K562 (cell line): ENCODE measurements around the gene NHS. TPM values are rescaled to one million over a fixed set of nuclear protein-coding genes. Genes with fewer than 3 reads are reported as not detected.

Experiments used
- ATAC-seq: fragments of 200-7000 bp; cut with Tn5 transposase; 3 replicates; pipeline ENCODE4 v1.9.1; 2020; ENCODE audit warnings: moderate library complexity
- BruUV-seq: library from RNA; stranded (reverse); fragments of 400-500 nt; replicated peaks from 2 replicates; lab custom pipeline; 2021; lab: Mats Ljungman, UMichigan
- CTCF ChIA-PET: fragments of 300-600 bp; formaldehyde crosslinking; extraction: SDS; loops from one replicate; lab custom pipeline; 2021; ENCODE audit warnings: low intra/inter-chr PET ratio; lab: Yijun Ruan, JAX
- POLR2A ChIA-PET: fragments of 300-600, 350-650 bp; sonication (Branson Sonifier 250); formaldehyde crosslinking; extraction: SDS; loops from one replicate; lab custom pipeline; 2021; ENCODE audit warnings: antibody characterized with exemption, inconsistent platforms; lab: Yijun Ruan, JAX
- DNase-seq, 4 experiments: peaks; one replicate each; pipeline versions ENCODE4 v3.0.0 to v3.0.0-alpha.2; 2011 to 2018; ENCODE audit warnings: low spot score in 3 of 4, mixed read lengths in 3 of 4; ENCODE audit errors: extremely low read depth in 1 of 4
- FAIRE-seq: peaks from 2 replicates; lab custom pipeline; 2011; peaks lifted over from hg19 to GRCh38; lab: Jason Lieb, UNC
- H2AFZ ChIP-seq: 2 replicates; pipeline ENCODE4 v1.6.0; 2011; ENCODE audit warnings: low read depth, low read length, control low read depth, inconsistent platforms
- H3K27ac ChIP-seq: fragments of 200-600 bp; 3 replicates; pipeline ENCODE4 v1.8.0; 2011; ENCODE audit warnings: low read depth, mild to moderate bottlenecking, control low read depth, inconsistent platforms, low read length, moderate library complexity, mixed read lengths; ENCODE audit errors: extremely low read depth
- H3K27me3 ChIP-seq, 2 experiments: fragments of 300-600 bp in 1 of 2; 2 replicates in 1 of 2; 3 replicates in 1 of 2; pipeline versions ENCODE4 v1.6.0 to v1.8.0; 2011; ENCODE audit warnings: inconsistent platforms in 2 of 2, low read length in 2 of 2, mild to moderate bottlenecking in 1 of 2, mixed read lengths in 1 of 2, moderate library complexity in 1 of 2; ENCODE audit not compliant: control insufficient read depth in 2 of 2, insufficient read depth in 2 of 2
- H3K36me3 ChIP-seq: fragments of 300-600 bp; 3 replicates; pipeline ENCODE4 v1.8.0; 2011; ENCODE audit warnings: mild to moderate bottlenecking, low read length, inconsistent platforms; ENCODE audit not compliant: control insufficient read depth, insufficient read depth
- H3K4me1 ChIP-seq, 2 experiments: fragments of 200-600 bp in 1 of 2; replicated peaks in 1 of 2; 2 replicates in 1 of 2; 3 replicates in 1 of 2; pipeline versions ENCODE4 v1.5.1 to v1.8.0; 2011; ENCODE audit warnings: inconsistent platforms in 2 of 2, low read length in 2 of 2, mild to moderate bottlenecking in 1 of 2, mixed read lengths in 1 of 2, moderate library complexity in 1 of 2; ENCODE audit not compliant: control insufficient read depth in 2 of 2, insufficient read depth in 2 of 2
- H3K4me2 ChIP-seq: 2 replicates; pipeline ENCODE4 v1.6.1; 2011; ENCODE audit warnings: low read length, control low read depth, inconsistent platforms, mixed read lengths; ENCODE audit not compliant: insufficient read depth
- H3K4me3 ChIP-seq: fragments of 200-600 bp; sonication (generic), shearing (Covaris generic); 2 replicates; pipeline ENCODE4 v1.5.1; 2016; ENCODE audit warnings: control low read depth, inconsistent platforms
- H3K79me2 ChIP-seq: fragments of 200-600 bp; 3 replicates; pipeline ENCODE4 v1.8.0; 2011; ENCODE audit warnings: low read length, inconsistent platforms; ENCODE audit not compliant: control insufficient read depth, insufficient read depth
- H3K9ac ChIP-seq, 2 experiments: 2 replicates each; pipeline versions ENCODE4 v1.6.0 to v1.6.1; 2011; ENCODE audit warnings: low read depth in 2 of 2, low read length in 2 of 2, control low read depth in 1 of 2, inconsistent platforms in 1 of 2, mild to moderate bottlenecking in 1 of 2, mixed read lengths in 1 of 2; ENCODE audit not compliant: insufficient read depth in 1 of 2
- H3K9me1 ChIP-seq: one replicate; pipeline ENCODE4 v1.6.0; 2011; ENCODE audit warnings: inconsistent platforms, mild to moderate bottlenecking, low read length, moderate library complexity; ENCODE audit not compliant: control insufficient read depth, insufficient read depth
- H3K9me3 ChIP-seq: replicated peaks from 2 replicates; pipeline ENCODE4 v1.5.1; 2011; ENCODE audit warnings: low read depth, low read length, inconsistent platforms; ENCODE audit not compliant: control insufficient read depth, insufficient read depth
- H4K20me1 ChIP-seq: replicated peaks from 2 replicates; pipeline ENCODE4 v1.6.1; 2011; ENCODE audit warnings: low read length, inconsistent platforms, mixed read lengths; ENCODE audit not compliant: control insufficient read depth, insufficient read depth
- ARNT ChIP-seq, 2 experiments: fragments of 450-650 bp; IDR thresholded peaks; 2 replicates each; pipeline ENCODE4 v1.6.1; 2016; ENCODE audit warnings: mild to moderate bottlenecking in 1 of 2
- CBFA2T2 ChIP-seq: fragments of 450-650 bp; conservative IDR thresholded peaks from 2 replicates; pipeline ENCODE4 v1.6.1; 2017; ENCODE audit warnings: mild to moderate bottlenecking
- HDAC3 ChIP-seq: fragments of 450-650 bp; IDR thresholded peaks from 2 replicates; pipeline ENCODE4 v1.6.1; 2018; ENCODE audit warnings: borderline replicate concordance, mild to moderate bottlenecking, moderate library complexity; ENCODE audit not compliant: partially characterized antibody
- HIVEP1 ChIP-seq: fragments of 250-450 bp; sonication (Bioruptor Pico); IDR thresholded peaks from 2 replicates; pipeline ENCODE4 v1.4.0; 2020; ENCODE audit warnings: mild to moderate bottlenecking
- JUNB ChIP-seq: fragments of 450-650 bp; formaldehyde crosslinking; conservative IDR thresholded peaks from 2 replicates; pipeline ENCODE4 v1.4.0; 2020; ENCODE audit warnings: mild to moderate bottlenecking
- MCM5 ChIP-seq: fragments of 450-650 bp; IDR thresholded peaks from 2 replicates; pipeline ENCODE4 v1.6.1; 2016; ENCODE audit warnings: low read depth
- POLR2AphosphoS2 ChIP-seq: IDR thresholded peaks from 2 replicates; pipeline ENCODE4 v1.6.1; 2012; ENCODE audit warnings: low read length, improper control_type of control experiment
- ZNF124 ChIP-seq: sonication (generic); formaldehyde crosslinking; IDR thresholded peaks from 2 replicates; pipeline ENCODE4 v1.8.1; 2022; ENCODE audit warnings: missing genetic modification reagents
- WGBS: fragments of 100-300 bp; shearing (Covaris generic); methylation state at CpG from one replicate; pipeline ENCODE4 v1.1.6; 2016; ENCODE audit warnings: low coverage, mixed read lengths; ENCODE audit not compliant: insufficient coverage; ENCODE audit errors: missing lambda C conversion rate; 5-methylcytosine and 5-hydroxymethylcytosine counted together
- in situ Hi-C: fragments of 300-500 bp; cut with MboI; formaldehyde crosslinking; loops from 4 replicates; pipeline ENCODE4 v1.15.0; 2018; ENCODE audit warnings: inconsistent platforms, mixed read lengths
- intact Hi-C: fragments of 100-400 bp; cut with micrococcal nuclease; formaldehyde crosslinking; loops from 2 replicates; pipeline ENCODE4 v1.14.2; 2022
- polyA plus RNA-seq, 8 experiments: library from polyadenylated mRNA; depleted of rRNA in 4 of 8; stranded (reverse) in 5 of 8; unstranded in 3 of 8; fragments of >200 nt; fragmentation: Nextera tagmentation in 2 of 8; fragmentation: Illumina TruSeq in 1 of 8; extraction: Ambion mirVana in 2 of 8; extraction: Trizol in 1 of 8; gene quantifications; 2 replicates each; pipeline versions ENCODE4 v1.2.1 to v1.2.3, GENCODE V29; 2011 to 2014; ENCODE audit warnings: inconsistent platforms in 1 of 8, missing spikeins in 1 of 8
- total RNA-seq, 7 experiments: library from RNA; depleted of rRNA in 6 of 7; stranded (reverse); fragments of >200 nt in 6 of 7; fragmentation: Illumina TruSeq in 2 of 7; extraction: Trizol in 2 of 7; gene quantifications; 2 replicates each; pipeline versions ENCODE4 v1.2.1 to v1.2.3, GENCODE V29; 2011 to 2021; ENCODE audit warnings: low replicate concordance in 1 of 7

Gene NHS
- total and polyA plus RNA-seq, 9 of the 15 experiments (the other 6 are each of a cell fraction or from before 2014, with no cell fraction given): 0.02 TPM; not detected in 8

DNA sequence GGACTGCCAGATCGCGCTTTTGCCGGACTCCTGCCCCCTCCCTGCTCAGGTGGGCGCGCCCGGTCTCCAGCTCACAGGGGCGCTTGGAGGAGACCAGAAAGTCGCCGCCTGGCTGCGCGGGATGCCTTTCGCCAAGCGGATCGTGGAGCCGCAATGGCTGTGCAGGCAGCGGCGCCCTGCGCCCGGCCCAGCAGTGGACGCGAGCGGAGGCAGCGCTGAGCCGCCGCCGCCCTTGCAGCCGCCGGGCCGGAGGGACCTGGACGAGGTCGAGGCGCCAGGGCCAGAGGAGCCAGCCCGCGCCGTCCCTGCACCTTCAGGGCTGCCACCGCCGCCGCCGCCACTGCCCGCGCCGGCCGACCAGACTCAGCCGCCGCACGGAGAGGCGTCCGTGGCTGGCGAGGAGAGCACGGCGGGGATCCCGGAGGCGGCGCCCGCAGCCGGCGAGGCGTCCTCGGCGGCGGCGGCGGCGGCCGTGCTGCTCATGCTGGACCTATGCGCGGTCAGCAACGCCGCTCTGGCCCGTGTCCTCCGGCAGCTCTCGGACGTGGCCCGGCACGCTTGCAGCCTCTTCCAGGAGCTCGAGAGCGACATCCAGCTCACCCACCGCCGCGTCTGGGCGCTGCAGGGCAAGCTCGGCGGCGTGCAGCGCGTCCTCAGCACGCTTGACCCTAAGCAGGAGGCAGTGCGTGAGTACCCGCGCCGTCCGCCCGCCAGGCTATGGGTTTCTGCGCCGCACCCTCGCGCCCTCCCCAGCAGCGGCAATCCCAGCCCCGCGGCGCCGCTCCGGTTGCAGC, 834 bp downstream of the NHS start:
- ChIA-PET CTCF (no interaction called here), POLR2A (no interaction called here)
- ATAC-seq: no peak
- Histone ChIP-seq H3K4me3 (no peak overlapping the region), H3K4me1 (no peaks in the 10 kb centered on the region), H3K9ac (no peak overlapping the region), H3K4me2 (no peak overlapping the region), H3K79me2 (no peaks in the 10 kb centered on the region), H2AFZ (no peak overlapping the region), H3K36me3 (no peaks in the 10 kb centered on the region), H3K27ac (no peak overlapping the region), H3K27me3 (peaks cover 0 to 12% of the 10 kb centered on the region in 2 experiments; a peak in 2 of 5 replicates), H3K9me3 (no peaks in the 10 kb centered on the region), H4K20me1 (no peaks in the 10 kb centered on the region), H3K9me1 (no peaks in the 10 kb centered on the region)
- TF ChIP-seq HIVEP1 (CRISPR knock-in tag) (no peak), POLR2AphosphoS2 (no peak), JUNB (no peak), ARNT (IDR thresholded peaks at IDR 0.05) (no peak), CBFA2T2 (no peak)
- in situ Hi-C loops (no loop called here), intact Hi-C loops (no loop called here)
- 36% methylated on average over 16 of the region's 103 CpGs for WGBS
- BruUV-seq: no TSS peak
- no peak for FAIRE-seq
- DNase-seq: no peak

DNA sequence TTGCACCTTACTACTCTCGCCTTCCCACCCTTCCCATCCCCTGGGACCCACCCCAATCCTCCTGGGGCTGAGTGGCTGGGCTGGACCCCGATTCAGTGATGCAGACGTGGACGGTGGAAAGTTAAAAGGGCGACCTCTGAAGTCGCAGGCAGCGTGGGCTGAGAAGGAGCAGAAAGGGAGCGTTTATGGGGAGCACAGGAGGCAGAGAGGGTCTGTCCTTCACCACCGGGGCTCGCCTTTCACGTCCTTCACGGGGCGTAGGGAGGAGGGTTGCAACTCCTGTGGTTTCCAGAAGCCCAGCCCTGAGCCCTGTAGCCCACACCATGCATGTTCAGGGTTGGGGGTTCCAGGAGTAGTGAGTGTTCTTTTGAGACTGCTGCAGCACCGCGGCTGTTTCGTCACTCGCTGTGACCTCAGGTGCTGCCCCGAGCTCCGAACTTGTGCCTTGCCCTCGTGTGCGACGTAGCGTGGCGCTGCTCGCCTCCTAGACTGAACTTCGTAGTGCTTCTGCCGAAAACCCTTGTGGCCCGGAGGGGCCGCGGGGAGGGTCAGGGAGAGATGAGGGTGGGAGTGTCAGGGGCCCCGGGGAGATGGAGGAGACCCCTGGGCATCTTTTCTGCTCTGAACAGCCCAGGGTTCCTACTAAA, 1.6 kb downstream of the NHS start:
- no peak overlapping the region for H3K4me2 ChIP-seq
- no peaks in the 10 kb centered on the region for H3K36me3 ChIP-seq
- H2AFZ ChIP-seq: no peak overlapping the region
- CTCF ChIA-PET: no interaction called here
- H4K20me1 ChIP-seq: no peaks in the 10 kb centered on the region
- no peaks in the 10 kb centered on the region for H3K4me1 ChIP-seq
- H3K9ac ChIP-seq: no peak overlapping the region
- WGBS: 0% methylated on average over 17 of the region's 31 CpGs
- TF ChIP-seq HDAC3 (no peak), ZNF124 (CRISPR knock-in tag) (no peak), MCM5 (no peak)
- H3K4me3 ChIP-seq: no peak overlapping the region
- ATAC-seq: no peak
- FAIRE-seq: no peak
- H3K27me3 ChIP-seq: peaks cover 0 to 12% of the 10 kb centered on the region in 2 experiments; a peak in 2 of 5 replicates
- BruUV-seq: no TSS peak
- H3K79me2 ChIP-seq: no peaks in the 10 kb centered on the region
- H3K9me1 ChIP-seq: no peaks in the 10 kb centered on the region
- intact Hi-C loops (no loop called here), in situ Hi-C loops (no loop called here)
- no peak overlapping the region for H3K27ac ChIP-seq
- no peaks in the 10 kb centered on the region for H3K9me3 ChIP-seq
- DNase-seq: no peak
- POLR2A ChIA-PET: no interaction called here
